HepG2 (cell line): ENCODE measurements around the gene OVOL2. TPM values are rescaled to one million over a fixed set of nuclear protein-coding genes. Genes with fewer than 3 reads are reported as not detected.

ENCODE experiments used
- BCL6 ChIP-seq: IDR thresholded peaks from 2 replicates; pipeline ENCODE4 v1.6.1; 2016; ENCODE audit warnings: missing genetic modification reagents, missing compliant biosample characterization
- BRCA1 ChIP-seq: sonication (generic); formaldehyde crosslinking; IDR thresholded peaks from 2 replicates; pipeline ENCODE4 v1.4.0; 2020; ENCODE audit warnings: missing genetic modification reagents
- CAMTA2 ChIP-seq: sonication (generic); formaldehyde crosslinking; IDR thresholded peaks from 2 replicates; pipeline ENCODE4 v1.4.0; 2020; ENCODE audit warnings: mild to moderate bottlenecking, missing genetic modification reagents, borderline replicate concordance
- ELK4 ChIP-seq: sonication (generic); formaldehyde crosslinking; IDR thresholded peaks from 2 replicates; pipeline ENCODE4 v1.9.0; 2021; ENCODE audit warnings: missing genetic modification reagents, borderline replicate concordance
- MIXL1 ChIP-seq: IDR thresholded peaks from 2 replicates; pipeline ENCODE4 v1.6.1; 2016
- PAXIP1 ChIP-seq: sonication (generic); formaldehyde crosslinking; conservative IDR thresholded peaks from 2 replicates; pipeline ENCODE4 v1.4.0; 2020; ENCODE audit warnings: mild to moderate bottlenecking, missing genetic modification reagents, moderate library complexity
- TEF ChIP-seq: sonication (generic); formaldehyde crosslinking; IDR thresholded peaks from 2 replicates; pipeline ENCODE4 v1.5.0; 2020; ENCODE audit warnings: missing genetic modification reagents
- ZNF318 ChIP-seq: sonication (generic); formaldehyde crosslinking; IDR thresholded peaks from 2 replicates; pipeline ENCODE4 v1.4.0; 2020; ENCODE audit warnings: mild to moderate bottlenecking, missing genetic modification reagents
- polyA plus RNA-seq, 8 experiments: library from polyadenylated mRNA; depleted of rRNA in 3 of 8; stranded (reverse) in 7 of 8; unstranded in 1 of 8; fragments of >200 nt; fragmentation: Illumina TruSeq in 4 of 8; extraction: Trizol in 4 of 8; gene quantifications; 2 replicates each; pipeline versions ENCODE4 v1.2.1 to v1.2.3, GENCODE V29; 2011 to 2016; ENCODE audit warnings: low read depth in 4 of 8, missing spikeins in 1 of 8, mixed read lengths in 1 of 8; ENCODE audit not compliant: insufficient read depth in 1 of 8
- total RNA-seq, 5 experiments: library from RNA; depleted of rRNA; stranded (reverse); fragments of >200 nt; fragmentation: Illumina TruSeq; extraction: Trizol; gene quantifications; 2 replicates each; pipeline ENCODE4 v1.2.3, GENCODE V29; 2016; ENCODE audit warnings: low read depth in 1 of 5

The OVOL2 gene
- total and polyA plus RNA-seq, 2 of the 13 experiments (the other 11 are each of a cell fraction or from before 2014, with no cell fraction given) = 0.20 to 0.31 TPM

- TF ChIP-seq TEF (CRISPR knock-in tag) (no peak), ELK4 (CRISPR knock-in tag) (no peak), BCL6 (CRISPR knock-in tag) (peak; percentile 34; the same call in 1 of the 2 replicates), MIXL1 (CRISPR knock-in tag) (no peak), PAXIP1 (0 out of 2 replicates have a peak, but pooled peaks have one; percentile 19), CAMTA2 (no peak), ZNF318 (CRISPR knock-in tag) (no peak), BRCA1 (no peak)
Measured at GRCh38 chr20:18011482-18011881, 46.2 kb downstream of the OVOL2 start (continued).
